Smooth muscle cell (in vitro differentiated cells): ENCODE data around the gene CCR5. TPM values are rescaled to one million over a fixed set of nuclear protein-coding genes. Genes with fewer than 3 reads are reported as not detected.

Experiments
- DNase-seq: peaks from one replicate; lab custom pipeline; 2025; ENCODE audit not compliant: unreplicated experiment; lab: John Stamatoyannopoulos, UW
- H2AFZ ChIP-seq: fragments of 200-600 bp; sonication (generic); 2 replicates; pipeline ENCODE4 v1.6.0; 2016; ENCODE audit warnings: antibody characterized with exemption, low read depth, mild to moderate bottlenecking
- H3F3A ChIP-seq: fragments of 200-600 bp; sonication (generic); 2 replicates; pipeline ENCODE4 v1.6.0; 2017; ENCODE audit warnings: antibody characterized with exemption, low read depth
- H3K27ac ChIP-seq: fragments of 200-600 bp; sonication (generic); 2 replicates; pipeline ENCODE4 v1.5.1; 2016; ENCODE audit warnings: low read depth, mild to moderate bottlenecking
- H3K27me3 ChIP-seq: fragments of 200-600 bp; sonication (generic); 2 replicates; pipeline ENCODE4 v1.6.1; 2016; ENCODE audit warnings: low read depth, mild to moderate bottlenecking
- H3K36me3 ChIP-seq: fragments of 200-600 bp; sonication (generic); 2 replicates; pipeline ENCODE4 v1.5.1; 2016; ENCODE audit warnings: low read depth
- H3K4me1 ChIP-seq: fragments of 200-600 bp; sonication (generic); 2 replicates; pipeline ENCODE4 v1.5.1; 2016; ENCODE audit warnings: low read depth
- H3K4me2 ChIP-seq: fragments of 200-600 bp; sonication (generic); 2 replicates; pipeline ENCODE4 v1.6.0; 2016; ENCODE audit warnings: mild to moderate bottlenecking
- H3K4me3 ChIP-seq: fragments of 200-600 bp; sonication (generic); 2 replicates; pipeline ENCODE4 v1.5.1; 2016; ENCODE audit warnings: mild to moderate bottlenecking
- H3K79me2 ChIP-seq: fragments of 200-600 bp; sonication (generic); 2 replicates; pipeline ENCODE4 v1.6.0; 2016; ENCODE audit warnings: low read depth, mild to moderate bottlenecking
- H3K9ac ChIP-seq: fragments of 200-600 bp; sonication (generic); 2 replicates; pipeline ENCODE4 v1.6.0; 2016; ENCODE audit warnings: low read depth
- H3K9me3 ChIP-seq: fragments of 200-600 bp; sonication (generic); replicated peaks from 2 replicates; pipeline ENCODE4 v1.5.1; 2016; ENCODE audit warnings: low read depth
- H4K20me1 ChIP-seq: fragments of 200-600 bp; sonication (generic); 2 replicates; pipeline ENCODE4 v1.6.0; 2016; ENCODE audit warnings: low read depth
- WGBS: methylation state at CpG from one replicate; pipeline ENCODE4 v1.1.7; 2016; ENCODE audit warnings: low lambda C conversion rate; 5-methylcytosine and 5-hydroxymethylcytosine counted together
- polyA plus RNA-seq: library from polyadenylated mRNA; unstranded; fragments of >200 nt; fragmentation: Nextera tagmentation; extraction: Ambion mirVana; gene quantifications from 2 replicates; pipeline ENCODE4 v1.2.1, GENCODE V29; 2016
- total RNA-seq: library from RNA; depleted of rRNA; stranded (reverse); fragments of >200 nt; gene quantifications from 2 replicates; pipeline ENCODE4 v1.2.3, GENCODE V29; 2014
- TF ChIP-seq, protein P1 (sequence below): fragments of 200-600 bp; sonication (generic); IDR thresholded peaks from 2 replicates; pipeline ENCODE4 v1.5.1; 2017; ENCODE audit warnings: borderline replicate concordance, mild to moderate bottlenecking, antibody characterized with exemption; ENCODE audit not compliant: insufficient read depth, poor library complexity, severe bottlenecking

The CCR5 gene
- total and polyA plus RNA-seq, 2 experiments from 2014 or later, result not detected

DNA sequence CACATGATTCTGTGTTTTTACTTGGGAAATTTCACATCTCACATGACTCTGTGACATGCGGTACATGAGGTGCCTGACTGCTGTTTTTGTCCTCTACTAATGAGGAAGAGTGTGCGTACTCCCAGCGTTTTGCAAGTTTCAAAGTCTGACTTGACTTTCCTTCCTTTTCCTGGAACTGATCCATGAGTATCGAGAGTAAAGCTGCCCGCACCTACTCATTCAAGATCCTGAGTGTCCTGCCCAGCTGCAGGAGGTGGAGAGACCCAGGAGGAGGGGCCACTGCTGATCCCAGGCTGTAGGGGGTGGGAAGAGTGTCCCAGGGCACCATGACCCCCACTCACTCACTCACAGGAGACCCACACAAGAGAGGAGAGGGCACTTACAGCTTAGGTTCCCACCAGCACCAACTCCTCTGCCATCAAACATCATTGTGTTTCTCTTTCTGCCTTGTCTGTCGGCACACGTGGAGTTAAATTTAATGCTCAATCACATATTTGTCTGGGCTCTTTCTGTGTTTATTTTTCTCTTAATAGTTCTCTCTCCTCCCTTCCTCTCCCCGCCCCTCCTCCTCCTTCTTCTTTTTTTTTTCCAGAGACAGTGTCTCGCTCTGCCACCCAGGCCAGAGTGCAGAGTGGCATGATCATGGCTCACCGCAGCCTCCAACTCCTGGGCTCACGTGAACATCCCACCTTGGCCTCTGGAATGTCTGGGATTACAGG lies 34.7 kb downstream of the CCR5 start:
- DNase-seq, result no peak
- Histone ChIP-seq H3K27me3 (peaks cover 91% of the 10 kb centered on the region), H4K20me1 (no peaks in the 10 kb centered on the region), H3K4me2 (no peak overlapping the region), H3K9me3 (no peaks in the 10 kb centered on the region), H3K27ac (no peak overlapping the region), H3K4me1 (no peaks in the 10 kb centered on the region), H3F3A (peaks cover 3% of the 10 kb centered on the region), H3K36me3 (no peaks in the 10 kb centered on the region), H3K79me2 (no peaks in the 10 kb centered on the region), H3K9ac (no peak overlapping the region), H2AFZ (no peak overlapping the region), H3K4me3 (no peak overlapping the region)
- TF ChIP-seq, protein P1, sequence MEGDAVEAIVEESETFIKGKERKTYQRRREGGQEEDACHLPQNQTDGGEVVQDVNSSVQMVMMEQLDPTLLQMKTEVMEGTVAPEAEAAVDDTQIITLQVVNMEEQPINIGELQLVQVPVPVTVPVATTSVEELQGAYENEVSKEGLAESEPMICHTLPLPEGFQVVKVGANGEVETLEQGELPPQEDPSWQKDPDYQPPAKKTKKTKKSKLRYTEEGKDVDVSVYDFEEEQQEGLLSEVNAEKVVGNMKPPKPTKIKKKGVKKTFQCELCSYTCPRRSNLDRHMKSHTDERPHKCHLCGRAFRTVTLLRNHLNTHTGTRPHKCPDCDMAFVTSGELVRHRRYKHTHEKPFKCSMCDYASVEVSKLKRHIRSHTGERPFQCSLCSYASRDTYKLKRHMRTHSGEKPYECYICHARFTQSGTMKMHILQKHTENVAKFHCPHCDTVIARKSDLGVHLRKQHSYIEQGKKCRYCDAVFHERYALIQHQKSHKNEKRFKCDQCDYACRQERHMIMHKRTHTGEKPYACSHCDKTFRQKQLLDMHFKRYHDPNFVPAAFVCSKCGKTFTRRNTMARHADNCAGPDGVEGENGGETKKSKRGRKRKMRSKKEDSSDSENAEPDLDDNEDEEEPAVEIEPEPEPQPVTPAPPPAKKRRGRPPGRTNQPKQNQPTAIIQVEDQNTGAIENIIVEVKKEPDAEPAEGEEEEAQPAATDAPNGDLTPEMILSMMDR, result no peak
- WGBS, result 80% methylated on average over 11 of the region's 11 CpGs

DNA sequence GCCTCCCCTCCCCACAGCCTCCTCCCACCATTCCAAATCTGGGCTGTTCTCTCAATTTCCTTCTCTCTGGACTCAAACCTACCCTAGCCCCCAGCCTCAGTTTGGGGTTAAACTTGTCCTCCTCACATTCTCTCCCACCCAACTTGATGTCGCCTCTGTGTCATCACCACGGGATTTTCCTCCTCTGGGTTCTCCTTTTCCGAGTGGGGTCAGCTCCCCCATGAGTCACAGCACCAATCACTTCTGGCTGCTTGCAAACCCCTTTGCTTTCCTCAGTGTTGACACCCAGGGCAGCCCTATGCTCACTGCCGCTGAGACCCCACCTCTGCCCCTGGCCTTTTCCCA lies 35.7 kb downstream of the CCR5 start:
- Histone ChIP-seq H3K36me3 (no peaks in the 10 kb centered on the region), H3K27me3 (peaks cover 94% of the 10 kb centered on the region), H3K79me2 (no peaks in the 10 kb centered on the region), H3K9ac (no peak overlapping the region), H3K4me1 (no peaks in the 10 kb centered on the region), H4K20me1 (no peaks in the 10 kb centered on the region), H3K9me3 (no peaks in the 10 kb centered on the region), H2AFZ (no peak overlapping the region), H3K4me2 (no peak overlapping the region), H3K27ac (no peak overlapping the region), H3F3A (no peaks in the 10 kb centered on the region), H3K4me3 (no peak overlapping the region)
- no peak for DNase-seq
- TF ChIP-seq, protein P1, result no peak
- WGBS, result 75% methylated on average over 4 of the region's 4 CpGs

DNA sequence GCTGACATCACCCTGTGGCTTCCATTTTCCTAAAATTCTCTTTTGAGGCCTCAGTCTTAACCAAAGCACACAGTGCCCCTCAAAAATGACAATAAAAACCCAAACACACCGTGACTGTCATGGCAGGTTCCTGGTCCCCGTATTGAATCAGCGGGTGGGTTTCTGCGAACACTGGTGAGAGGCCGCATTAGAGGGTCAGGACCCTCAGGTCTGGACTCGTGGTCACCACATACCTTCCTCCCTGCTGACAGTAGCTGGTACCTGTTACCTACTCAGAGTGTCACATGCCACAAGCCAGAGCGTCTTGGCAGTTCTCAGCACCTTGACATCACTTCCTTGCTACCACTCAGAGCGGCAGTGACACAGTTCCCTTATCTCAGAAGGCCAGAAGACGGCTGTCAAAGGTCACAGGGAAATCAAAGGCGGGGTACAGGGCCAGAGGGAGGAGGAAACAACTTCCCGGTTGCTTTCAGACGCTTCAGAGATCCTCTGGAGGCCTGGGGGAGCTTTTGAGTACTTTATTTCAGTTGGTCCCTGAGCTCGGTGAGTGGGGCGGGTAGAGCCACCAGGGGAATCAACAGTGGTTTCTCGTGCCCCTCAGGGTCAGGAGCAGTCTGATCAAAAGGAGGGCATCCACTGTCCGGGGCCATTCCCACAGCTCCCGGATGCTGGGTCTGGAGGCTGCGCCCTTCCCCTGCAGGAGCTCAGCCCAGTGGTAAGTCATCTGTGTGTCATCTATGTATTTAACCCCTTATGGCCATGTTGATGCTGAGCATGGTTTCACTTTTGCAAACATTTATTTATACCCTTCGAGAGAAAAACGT lies 36.3 kb downstream of the CCR5 start, which contains the start of the genes CCR5AS and CCRL2:
Gene CCR5AS (minus strand): TSS at position 279 of the 824 bp plus-strand sequence.
Gene CCRL2 (plus strand): TSS at position 472 of the 824 bp plus-strand sequence. CDS start 821 bp downstream, outside the sequence.
- Histone ChIP-seq H3K9me3 (no peaks in the 10 kb centered on the region), H3K9ac (no peak within 1 kb of the TSS), H2AFZ (no peak within 1 kb of the TSS), H3K79me2 (no peaks in the 10 kb centered on the region), H3K27ac (no peak within 1 kb of the TSS), H3K4me2 (no peak within 1 kb of the TSS), H3K4me3 (no peak within 1 kb of the TSS), H3K4me1 (no peaks in the 10 kb centered on the region), H3K36me3 (no peaks in the 10 kb centered on the region), H4K20me1 (no peaks in the 10 kb centered on the region), H3F3A (no peaks in the 10 kb centered on the region), H3K27me3 (peaks cover 95% of the 10 kb centered on the region)
- TF ChIP-seq, protein P1, result no peak
- WGBS, result 73% methylated on average over 20 of the region's 20 CpGs
- DNase-seq, result no peak
